PC-3 (cell line): Measurements from ENCODE around the gene DEFB114.

Source experiments
- CTCF ChIP-seq: fragments of 300-600 bp; sonication (generic); conservative IDR thresholded peaks from 2 replicates; pipeline ENCODE4 v1.5.1; 2017; ENCODE audit warnings: antibody characterized with exemption, low read depth, mild to moderate bottlenecking, low read length
- EZH2 ChIP-seq: fragments of 300-600 bp; sonication (generic); IDR thresholded peaks from one replicate; pipeline ENCODE4 v1.6.1; 2017; ENCODE audit warnings: antibody characterized with exemption, mild to moderate bottlenecking, low read length; ENCODE audit not compliant: unreplicated experiment
- EZH2phosphoT487 ChIP-seq: fragments of 300-600 bp; sonication (generic); IDR thresholded peaks from 2 replicates; pipeline ENCODE4 v1.6.1; 2018; ENCODE audit warnings: mild to moderate bottlenecking, antibody characterized with exemption, low read length, borderline replicate concordance

GRCh38 chr6:49950415-49950751 lies 13.6 kb downstream of the DEFB114 start:
- no peak for TF ChIP-seq CTCF
- no peak for TF ChIP-seq EZH2
- no peak for TF ChIP-seq EZH2phosphoT487
